Endothelial cell of umbilical vein (primary cell): ENCODE measurements around the gene TMEM151A. TPM values are rescaled to one million over a fixed set of nuclear protein-coding genes. Genes with fewer than 3 reads are reported as not detected.

Experiments used
- BruUV-seq: library from RNA; stranded (reverse); fragments of 400-500 nt; replicated peaks from 2 replicates; lab custom pipeline; 2021; lab: Mats Ljungman, UMichigan
- CTCF ChIA-PET: fragments of 300-600, 350-600 bp; sonication (Branson Sonifier 250); formaldehyde crosslinking; loops from one replicate; lab custom pipeline; 2021; ENCODE audit warnings: antibody characterized with exemption, inconsistent platforms; lab: Charles Lee
- POLR2A ChIA-PET: fragments of 300-600, 350-600 bp; sonication (Branson Sonifier 250); formaldehyde crosslinking; loops from one replicate; lab custom pipeline; 2021; ENCODE audit warnings: antibody characterized with exemption, inconsistent platforms; lab: Charles Lee
- DNase-seq: peaks from one replicate; pipeline ENCODE4 v3.0.0-alpha.2; 2011; ENCODE audit warnings: low read depth, low spot score
- FAIRE-seq: peaks from 2 replicates; lab custom pipeline; 2011; peaks lifted over from hg19 to GRCh38; lab: Jason Lieb, UNC
- H2AFZ ChIP-seq: 2 replicates; pipeline ENCODE4 v1.6.0; 2012; ENCODE audit warnings: low read depth, low read length, control low read depth, inconsistent platforms
- H3K27ac ChIP-seq: 2 replicates; pipeline ENCODE4 v1.5.1; 2011; ENCODE audit warnings: low read depth, mild to moderate bottlenecking, control low read depth, low read length, moderate library complexity; ENCODE audit not compliant: insufficient read depth
- H3K27me3 ChIP-seq, 2 experiments: 2 replicates each; pipeline versions ENCODE4 v1.6.0 to v1.6.1; 2011; ENCODE audit warnings: low read length in 2 of 2, mixed read lengths in 1 of 2; ENCODE audit not compliant: control insufficient read depth in 2 of 2, insufficient read depth in 2 of 2
- H3K36me3 ChIP-seq, 2 experiments: 2 replicates in 1 of 2; 3 replicates in 1 of 2; pipeline ENCODE4 v1.5.1; 2011; ENCODE audit warnings: low read length in 2 of 2, mild to moderate bottlenecking in 1 of 2, moderate library complexity in 1 of 2; ENCODE audit not compliant: control insufficient read depth in 2 of 2, insufficient read depth in 2 of 2; ENCODE audit errors: extremely low read depth in 1 of 2
- H3K4me1 ChIP-seq: 3 replicates; pipeline ENCODE4 v1.5.1; 2011; ENCODE audit warnings: mild to moderate bottlenecking, low read length; ENCODE audit not compliant: control insufficient read depth, insufficient read depth; ENCODE audit errors: extremely low read depth
- H3K4me2 ChIP-seq: 2 replicates; pipeline ENCODE4 v1.6.1; 2011; ENCODE audit warnings: low read length, control low read depth, mixed read lengths; ENCODE audit not compliant: insufficient read depth
- H3K4me3 ChIP-seq, 3 experiments: fragments of 200-600 bp in 1 of 3; sonication (generic), shearing (Covaris generic) in 1 of 3; replicated peaks in 1 of 3; 2 replicates each; pipeline ENCODE4 v1.5.1; 2011 to 2016; ENCODE audit warnings: control low read depth in 3 of 3, low read length in 3 of 3, mild to moderate bottlenecking in 2 of 3, inconsistent platforms in 1 of 3, low read depth in 1 of 3, moderate library complexity in 1 of 3; ENCODE audit not compliant: insufficient read depth in 1 of 3
- H3K79me2 ChIP-seq: 2 replicates; pipeline ENCODE4 v1.6.0; 2012; ENCODE audit warnings: low read length, inconsistent platforms; ENCODE audit not compliant: control insufficient read depth, insufficient read depth
- H3K9ac ChIP-seq: replicated peaks from 2 replicates; pipeline ENCODE3; 2011; ENCODE audit warnings: low read length, control low read depth; ENCODE audit not compliant: insufficient read depth; ENCODE audit errors: extremely low read depth
- H3K9me1 ChIP-seq: replicated peaks from 3 replicates; pipeline ENCODE4 v1.6.0; 2011; ENCODE audit warnings: mild to moderate bottlenecking, low read length; ENCODE audit not compliant: control insufficient read depth, insufficient read depth; ENCODE audit errors: extremely low read depth
- H3K9me3 ChIP-seq: replicated peaks from 2 replicates; pipeline ENCODE4 v1.5.1; 2012; ENCODE audit warnings: low read length, inconsistent platforms; ENCODE audit not compliant: control insufficient read depth, insufficient read depth
- H4K20me1 ChIP-seq: replicated peaks from 2 replicates; pipeline ENCODE3; 2011; ENCODE audit warnings: mild to moderate bottlenecking, low read length; ENCODE audit not compliant: control insufficient read depth, insufficient read depth; ENCODE audit errors: extremely low read depth
- CTCF ChIP-seq, 2 donors: IDR thresholded peaks; 1 replicate in 1 of 2; 2 replicates in 1 of 2; pipeline ENCODE4 v1.5.1; 2011; ENCODE audit warnings: low read length in 2 of 2, mild to moderate bottlenecking in 2 of 2, moderate library complexity in 2 of 2, control low read depth in 1 of 2, inconsistent platforms in 1 of 2, low read depth in 1 of 2; ENCODE audit not compliant: insufficient read depth in 1 of 2; ENCODE audit errors: extremely low read depth in 1 of 2
- EZH2 ChIP-seq: IDR thresholded peaks from 2 replicates; pipeline ENCODE4 v1.6.1; 2012; ENCODE audit warnings: borderline replicate concordance, low read depth, mild to moderate bottlenecking, moderate library complexity, low read length, inconsistent platforms; ENCODE audit not compliant: severe bottlenecking
- FOS ChIP-seq: IDR thresholded peaks from 2 replicates; pipeline ENCODE4 v1.6.1; 2011; ENCODE audit warnings: mild to moderate bottlenecking, low read length, moderate library complexity, borderline replicate concordance; ENCODE audit not compliant: insufficient read depth
- GATA2 ChIP-seq: IDR thresholded peaks from 2 replicates; pipeline ENCODE4 v1.7.0; 2011; ENCODE audit warnings: low read depth, mild to moderate bottlenecking, moderate library complexity, mixed read lengths, low read length; ENCODE audit not compliant: insufficient read length, insufficient read depth
- JUN ChIP-seq: IDR thresholded peaks from 2 replicates; pipeline ENCODE4 v1.6.1; 2011; ENCODE audit warnings: borderline replicate concordance, low read depth; ENCODE audit not compliant: insufficient read length, insufficient read depth
- MAX ChIP-seq: IDR thresholded peaks from 2 replicates; pipeline ENCODE4 v1.6.1; 2011; ENCODE audit not compliant: insufficient read depth, insufficient read length
- MYC ChIP-seq: IDR thresholded peaks from one replicate; pipeline ENCODE4 v1.6.1; 2011; ENCODE audit warnings: mild to moderate bottlenecking, low read depth, low read length
- POLR2A ChIP-seq: IDR thresholded peaks from 2 replicates; pipeline ENCODE4 v1.6.1; 2012; ENCODE audit warnings: low read depth, mild to moderate bottlenecking, control low read depth, low read length
- POLR2AphosphoS5 ChIP-seq: IDR thresholded peaks from 2 replicates; pipeline ENCODE4 v1.6.1; 2012; ENCODE audit warnings: low read depth, mild to moderate bottlenecking, control low read depth, low read length, moderate library complexity; ENCODE audit not compliant: insufficient read depth
- dilution Hi-C: fragments of 300-500 bp; cut with MboI; formaldehyde crosslinking; loops from one replicate; pipeline ENCODE4 v1.15.0; 2019; ENCODE audit warnings: low sequenced_read_pairs; ENCODE audit not compliant: extremely low pct_ligation_motif_present
- intact Hi-C: fragments of 100-400 bp; cut with micrococcal nuclease; formaldehyde crosslinking; loops from one replicate; pipeline ENCODE4 v1.10.0; 2022
- polyA plus RNA-seq, 4 experiments: library from polyadenylated mRNA; depleted of rRNA in 3 of 4; stranded (reverse) in 3 of 4; unstranded in 1 of 4; fragments of >200 nt; gene quantifications; 2 replicates each; pipeline versions ENCODE4 v1.2.1 to v1.2.3, GENCODE V29; 2011 to 2012; ENCODE audit warnings: missing spikeins in 1 of 4
- total RNA-seq: library from RNA; stranded (reverse); gene quantifications from 2 replicates; pipeline ENCODE4 v1.2.3, GENCODE V29; 2021

TMEM151A gene
- total and polyA plus RNA-seq, 2 donors (not counting 3 experiments of a cell fraction or from before 2014, with no cell fraction given), result not detected

- ChIA-PET POLR2A (no interaction called here), CTCF (interaction anchor here (1.0 to 1.3 kb wide), 2 partner anchors 17 to 18 kb away, joined by 3 read pairs; no protein-coding TSS in a partner anchor)
- intact Hi-C loops (no loop called here), dilution Hi-C loops (no loop called here)
- Histone ChIP-seq H3K9me3 (no peaks in the 10 kb centered on the region), H3K27me3 (peaks cover 20 to 22% of the 10 kb centered on the region in 2 experiments), H3K4me3 (no peak overlapping the region), H2AFZ (no peak overlapping the region), H3K9ac (no peak overlapping the region), H4K20me1 (no peaks in the 10 kb centered on the region), H3K9me1 (no peaks in the 10 kb centered on the region), H3K4me1 (peaks cover 3% of the 10 kb centered on the region), H3K79me2 (no peaks in the 10 kb centered on the region), H3K27ac (no peak overlapping the region), H3K36me3 (no peaks in the 10 kb centered on the region), H3K4me2 (no peak overlapping the region)
- DNase-seq (no peak), FAIRE-seq (no peak)
- BruUV-seq, result no TSS peak
- no peak for TF ChIP-seq POLR2AphosphoS5
- TF ChIP-seq MYC, result no peak
- TF ChIP-seq GATA2, result no peak
- no peak for TF ChIP-seq POLR2A
- TF ChIP-seq JUN, result no peak
- TF ChIP-seq FOS, result no peak
- no peak for TF ChIP-seq MAX
- TF ChIP-seq CTCF (IDR thresholded peaks at IDR 0.05; ENCODE audit: extremely low read depth in 1 of 2, insufficient read depth in 1 of 2, low read depth in 1 of 2, low read length in 2 of 2), result no peak
- TF ChIP-seq EZH2, result no peak
Measured at GRCh38 chr11:66294626-66295620, 3.2 kb downstream of the TMEM151A start.
